Stimulated activated CD4-positive, alpha-beta T cell treated with anti-CD3 and anti-CD28 coated beads, Interleukin-12 subunit alpha, Interleukin-12 subunit beta, amount 100 ng/mL, for 24 hours (primary cell): ENCODE data around the gene LYZL6.
"Not testable (repeated sequence)": the region's sequence is repeated elsewhere in the genome, so short reads cannot be mapped to it uniquely, and the experiment has no call there.

Experiments
- DNase-seq, 2 experiments: peaks; one replicate each; pipeline ENCODE4 v3.0.0-alpha.2; 2020; ENCODE audit warnings: low read depth in 2 of 2

The LYZL6 gene

DNA sequence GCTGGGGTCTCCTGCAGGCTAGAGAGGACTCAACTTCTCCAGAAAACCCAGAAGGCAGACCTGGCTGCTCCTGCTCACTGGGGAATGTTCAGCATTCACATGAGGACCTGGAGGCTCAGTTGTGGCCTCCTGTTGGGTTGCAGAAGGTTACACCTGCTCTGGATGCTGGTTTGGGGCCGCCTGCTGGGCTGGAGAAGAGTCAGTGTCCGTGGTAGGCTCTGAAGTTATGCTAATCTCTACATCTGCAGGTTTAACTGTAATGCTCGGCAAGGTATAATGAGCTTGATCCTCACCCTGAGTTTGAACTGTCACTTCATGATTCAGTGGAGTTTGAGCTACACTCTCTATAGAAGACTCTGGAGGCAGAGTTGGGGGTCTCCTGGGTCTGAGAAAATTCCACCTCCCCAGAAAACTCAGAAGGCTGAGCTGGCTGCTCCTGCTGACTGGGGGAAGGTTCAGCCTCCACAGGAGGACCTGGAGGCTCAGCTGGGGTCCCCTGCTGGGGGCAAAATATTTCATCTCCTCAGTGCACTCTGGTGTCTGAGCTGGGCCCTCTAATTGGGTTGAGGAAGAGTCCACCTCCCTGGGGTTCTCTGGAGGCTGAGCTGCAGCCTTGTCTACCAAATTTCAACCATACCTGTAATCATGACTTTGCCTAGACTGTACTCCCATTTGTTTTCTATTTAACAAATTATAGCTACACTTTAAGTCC lies 36.4 kb downstream of the LYZL6 start:
- no peak for DNase-seq

DNA sequence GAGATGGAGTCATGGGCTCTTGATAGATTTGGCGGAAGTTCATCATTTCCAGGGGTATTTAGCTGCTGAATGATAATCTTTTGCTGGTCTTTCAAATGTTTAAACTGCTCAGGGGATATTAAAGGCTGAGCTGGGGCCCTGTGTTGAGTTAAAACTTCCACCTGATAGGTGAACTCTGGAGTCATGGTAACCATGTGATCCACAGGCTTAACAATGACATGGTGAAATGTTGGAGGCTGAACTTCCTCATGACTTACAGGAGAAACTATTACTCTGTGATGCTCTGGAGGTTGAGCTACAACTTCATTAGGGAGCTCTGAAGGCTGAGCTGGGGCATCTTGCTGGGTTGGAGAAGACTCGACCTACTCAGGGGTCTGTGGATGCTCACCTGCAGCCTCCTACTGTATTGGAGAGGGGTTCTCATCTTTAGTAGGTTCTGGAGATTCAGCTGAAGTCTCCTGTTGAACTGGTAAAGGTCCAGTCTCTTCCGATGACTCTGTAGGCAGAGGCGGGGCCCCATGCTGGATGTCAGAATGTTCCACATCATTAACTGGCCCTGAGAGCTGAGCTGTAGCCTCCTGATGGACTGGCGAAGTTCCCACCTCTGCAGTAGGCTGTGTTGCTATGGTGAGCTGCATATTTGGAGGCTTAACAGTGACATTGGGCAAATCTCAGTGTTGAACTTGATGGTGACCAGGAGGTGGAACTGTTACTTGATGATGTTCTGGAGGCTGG lies 37.2 kb downstream of the LYZL6 start:
- DNase-seq, result no peak

DNA sequence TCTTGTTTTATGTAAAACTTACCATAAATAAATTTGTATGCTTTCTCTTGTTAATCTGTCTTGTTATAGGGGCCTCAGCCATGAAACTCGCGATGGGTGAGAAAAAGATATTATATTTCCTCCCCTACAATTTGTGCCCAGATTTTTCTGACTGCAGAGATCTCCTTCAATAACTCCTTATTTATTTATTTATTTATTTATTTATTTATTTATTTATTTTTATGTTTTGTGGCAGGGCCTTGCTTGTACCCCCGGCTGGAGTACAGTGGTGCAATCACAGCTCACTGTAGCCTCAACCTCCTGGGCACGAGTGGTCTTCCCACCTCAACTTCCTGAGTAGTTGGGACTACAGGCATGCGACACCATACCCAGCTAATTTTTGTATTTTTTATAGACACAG lies 40.1 kb downstream of the LYZL6 start:
- DNase-seq, result no peak

DNA sequence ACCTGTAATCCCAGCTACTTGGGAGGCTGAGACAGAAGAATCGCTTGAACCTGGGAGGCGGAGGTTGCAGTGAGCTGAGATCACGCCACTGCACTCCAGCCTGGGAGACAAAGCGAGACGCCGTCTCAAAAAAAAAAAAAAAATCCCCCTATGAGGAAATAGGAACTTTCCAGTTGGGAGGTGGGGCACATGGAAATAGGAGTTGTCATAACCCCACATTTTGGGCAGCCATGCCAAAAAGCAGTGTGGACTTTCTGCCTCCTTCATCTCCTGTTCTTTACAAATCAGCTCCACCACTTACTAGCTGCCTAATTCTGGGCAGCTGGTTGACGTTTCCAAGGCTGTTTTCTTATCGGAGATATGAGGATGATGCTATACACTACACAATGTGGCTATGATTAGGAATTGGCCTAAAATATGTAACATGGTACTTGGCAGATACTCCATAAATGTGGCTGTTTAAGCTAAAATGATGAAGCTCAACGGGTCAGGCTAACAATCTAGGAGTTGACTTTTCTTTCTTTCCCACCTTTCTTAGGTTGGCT lies 41.8 kb downstream of the LYZL6 start:
- DNase-seq, result no peak

GRCh38 chr17:35900708-35901480 lies 42.6 kb downstream of the LYZL6 start:
- DNase-seq, result no peak

- DNase-seq, result no peak
These were observed 43.2 kb downstream of the LYZL6 start for GRCh38 chr17:35900280-35900679.

- DNase-seq, result no peak
These were observed 45.0 kb downstream of the LYZL6 start for GRCh38 chr17:35898283-35899070.

DNA sequence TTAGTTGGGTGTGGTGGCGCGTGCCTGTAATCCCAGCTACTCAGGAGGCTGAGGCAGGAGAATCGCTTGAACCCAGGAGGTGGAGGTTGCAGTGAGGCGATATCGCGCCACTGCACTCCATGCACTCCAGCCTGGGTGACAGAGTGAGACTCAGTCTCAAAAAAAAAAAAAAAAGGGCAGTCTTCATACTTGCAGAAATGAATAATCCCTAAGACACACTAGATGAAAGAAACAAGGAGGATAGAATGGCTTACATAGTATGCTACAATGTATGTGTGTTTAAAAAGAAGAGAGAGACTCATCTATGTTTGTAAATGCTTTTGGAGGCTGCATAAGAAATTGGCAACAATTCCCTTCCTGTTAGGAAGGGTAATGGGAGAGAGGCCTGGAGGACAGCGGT lies 45.7 kb downstream of the LYZL6 start:
- not testable (repeated sequence) for DNase-seq

- DNase-seq, result no peak
These were observed 47.6 kb downstream of the LYZL6 start for GRCh38 chr17:35895636-35896587.

GRCh38 chr17:35894206-35894605 lies 49.3 kb downstream of the LYZL6 start:
- DNase-seq, result no peak

DNA sequence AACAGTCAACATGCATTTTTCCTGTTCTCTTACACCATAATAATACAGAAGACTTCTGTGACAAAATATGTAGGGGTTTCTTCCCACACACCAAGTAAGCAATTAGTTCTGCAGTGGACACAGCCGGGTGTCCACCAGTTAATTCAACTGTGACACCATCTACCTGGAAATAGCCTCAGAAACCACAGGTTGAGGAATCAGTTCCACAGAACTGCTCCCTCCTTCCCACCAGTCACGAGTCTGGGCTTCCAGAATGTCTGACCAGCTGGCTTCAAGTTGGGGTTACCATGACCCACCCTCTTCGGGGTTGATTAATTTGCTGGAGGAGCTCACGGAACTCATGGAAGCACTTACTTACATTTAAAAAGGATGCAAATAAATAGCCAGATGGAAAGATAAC lies 49.8 kb downstream of the LYZL6 start:
- no peak for DNase-seq

GRCh38 chr17:35892091-35893035 lies 51.1 kb downstream of the LYZL6 start:
- DNase-seq, result peak; percentile 22 to 47

GRCh38 chr17:35891269-35891668 lies 52.2 kb downstream of the LYZL6 start:
- DNase-seq, result no peak

DNA sequence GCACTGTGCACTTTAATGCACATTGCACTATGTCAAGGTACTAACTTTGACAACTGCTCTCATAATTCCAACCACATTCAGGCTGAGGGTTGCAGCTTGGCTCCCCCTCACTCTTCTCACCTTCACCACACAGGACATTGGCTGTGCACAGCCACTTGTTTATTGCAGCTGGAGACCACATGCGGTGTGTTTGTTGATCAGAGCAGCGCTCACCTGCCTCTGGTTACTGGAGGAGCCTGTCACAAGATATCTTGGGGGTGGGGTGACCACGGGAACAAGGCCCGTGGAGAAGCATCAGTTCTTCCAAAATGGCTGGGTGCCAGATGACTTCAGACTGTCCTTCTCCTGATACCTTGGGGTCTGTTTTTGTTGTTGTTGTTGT lies 52.7 kb downstream of the LYZL6 start:
- no peak for DNase-seq

- DNase-seq, result no peak
These were observed 53.4 kb downstream of the LYZL6 start for GRCh38 chr17:35889818-35890773.

- DNase-seq, result no peak
These were observed 54.3 kb downstream of the LYZL6 start for GRCh38 chr17:35889241-35889640.
